Keratinocyte (primary cell): Measurements from ENCODE around the gene HNF1B. TPM values are rescaled to one million over a fixed set of nuclear protein-coding genes. Genes with fewer than 3 reads are reported as not detected.

Experiments used
- DNase-seq: peaks from one replicate; pipeline ENCODE4 v3.0.0-alpha.2; 2011; ENCODE audit warnings: low read depth, missing footprints, low spot score
- FAIRE-seq: peaks from 2 replicates; lab custom pipeline; 2011; peaks lifted over from hg19 to GRCh38; lab: Jason Lieb, UNC
- H2AFZ ChIP-seq: 2 replicates; pipeline ENCODE4 v1.6.0; 2012; ENCODE audit warnings: low read length, control low read depth, inconsistent platforms; ENCODE audit not compliant: control insufficient read depth
- H3K27ac ChIP-seq: 2 replicates; pipeline ENCODE4 v1.5.1; 2011; ENCODE audit warnings: low read length; ENCODE audit not compliant: control insufficient read depth, insufficient read depth
- H3K27me3 ChIP-seq: 3 replicates; pipeline ENCODE4 v1.6.0; 2011; ENCODE audit warnings: low read length; ENCODE audit not compliant: control insufficient read depth, insufficient read depth; ENCODE audit errors: extremely low read depth
- H3K36me3 ChIP-seq, 2 experiments: 2 replicates in 1 of 2; 3 replicates in 1 of 2; pipeline ENCODE4 v1.5.1; 2011; ENCODE audit warnings: low read length in 2 of 2, mild to moderate bottlenecking in 1 of 2; ENCODE audit not compliant: control insufficient read depth in 2 of 2, insufficient read depth in 2 of 2; ENCODE audit errors: extremely low read depth in 1 of 2
- H3K4me1 ChIP-seq: 3 replicates; pipeline ENCODE4 v1.5.1; 2011; ENCODE audit warnings: low read length; ENCODE audit not compliant: control insufficient read depth, insufficient read depth; ENCODE audit errors: extremely low read depth
- H3K4me2 ChIP-seq: 3 replicates; pipeline ENCODE4 v1.6.0; 2011; ENCODE audit warnings: low read depth, low read length; ENCODE audit not compliant: control insufficient read depth, insufficient read depth; ENCODE audit errors: extremely low read depth
- H3K4me3 ChIP-seq, 3 experiments: fragments of 200-600 bp in 1 of 3; sonication (generic) in 1 of 3; 2 replicates in 2 of 3; 3 replicates in 1 of 3; pipeline ENCODE4 v1.5.1; 2011 to 2016; ENCODE audit warnings: low read length in 3 of 3, mild to moderate bottlenecking in 3 of 3, control low read depth in 2 of 3, inconsistent platforms in 1 of 3, low read depth in 1 of 3, mixed read lengths in 1 of 3, mixed run types in 1 of 3, moderate library complexity in 1 of 3; ENCODE audit not compliant: control insufficient read depth in 2 of 3, insufficient read depth in 2 of 3; ENCODE audit errors: extremely low read depth in 1 of 3
- H3K79me2 ChIP-seq: 2 replicates; pipeline ENCODE4 v1.6.0; 2012; ENCODE audit warnings: low read length; ENCODE audit not compliant: control insufficient read depth, insufficient read depth
- H3K9ac ChIP-seq: 3 replicates; pipeline ENCODE4 v1.6.0; 2011; ENCODE audit warnings: low read length; ENCODE audit not compliant: control insufficient read depth, insufficient read depth; ENCODE audit errors: extremely low read depth
- H3K9me1 ChIP-seq: 3 replicates; pipeline ENCODE4 v1.6.0; 2011; ENCODE audit warnings: low read length; ENCODE audit not compliant: control insufficient read depth, insufficient read depth; ENCODE audit errors: extremely low read depth
- H3K9me3 ChIP-seq: 2 replicates; pipeline ENCODE4 v1.5.1; 2012; ENCODE audit warnings: low read depth, low read length; ENCODE audit not compliant: control insufficient read depth
- H4K20me1 ChIP-seq: 3 replicates; pipeline ENCODE4 v1.6.0; 2011; ENCODE audit warnings: low read length; ENCODE audit not compliant: control insufficient read depth, insufficient read depth; ENCODE audit errors: extremely low read depth
- CTCF ChIP-seq, 3 experiments: IDR thresholded peaks in 1 of 3; conservative IDR thresholded peaks in 1 of 3; optimal IDR thresholded peaks in 1 of 3; 2 replicates in 2 of 3; 3 replicates in 1 of 3; pipeline versions ENCODE3 to v1.5.1; 2011; ENCODE audit warnings: low read length in 3 of 3, mild to moderate bottlenecking in 3 of 3, moderate library complexity in 2 of 3, control low read depth in 1 of 3, inconsistent platforms in 1 of 3; ENCODE audit not compliant: insufficient read depth in 2 of 3; ENCODE audit errors: extremely low read depth in 1 of 3
- EZH2 ChIP-seq: IDR thresholded peaks from one replicate; pipeline ENCODE4 v1.6.1; 2012; ENCODE audit warnings: inconsistent platforms, mild to moderate bottlenecking, low read length, moderate library complexity
- dilution Hi-C: fragments of 300-500 bp; cut with MboI; formaldehyde crosslinking; loops from one replicate; pipeline ENCODE4 v1.7.0; 2020; ENCODE audit warnings: low sequenced_read_pairs; ENCODE audit not compliant: extremely low pct_ligation_motif_present
- polyA plus RNA-seq, 5 experiments: library from polyadenylated mRNA; depleted of rRNA in 3 of 5; stranded (reverse) in 3 of 5; stranded (forward) in 1 of 5; unstranded in 1 of 5; fragments of >200 nt; gene quantifications; 1 replicate in 1 of 5; 2 replicates in 3 of 5; 3 replicates in 1 of 5; pipeline versions ENCODE4 v1.2.1 to v1.2.3, GENCODE V29; 2011 to 2012; ENCODE audit warnings: missing spikeins in 2 of 5, low read depth in 1 of 5, low replicate concordance in 1 of 5

Gene HNF1B
- polyA plus RNA-seq, 1 donor (not counting 4 experiments of a cell fraction or from before 2014, with no cell fraction given), result not detected

DNA sequence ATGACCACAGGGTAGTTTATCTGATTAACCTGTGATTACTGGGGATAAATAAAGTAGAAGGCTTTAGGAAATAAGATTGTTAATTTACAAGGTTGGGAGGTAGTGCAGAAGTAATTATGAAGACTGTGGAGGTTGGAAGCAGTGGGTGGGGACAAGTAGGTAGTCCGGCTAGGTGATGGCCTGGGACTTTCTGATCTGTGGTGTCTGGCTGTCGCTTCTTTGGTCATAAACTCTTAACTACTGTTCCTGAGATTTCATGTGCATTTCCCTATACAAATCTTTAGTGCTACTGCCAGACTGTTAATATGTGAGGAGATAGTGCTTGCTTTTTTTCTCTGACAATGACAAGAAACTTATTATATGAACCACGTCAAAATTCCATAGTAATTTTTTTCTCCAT lies 19.5 kb upstream of the HNF1B start:
- Histone ChIP-seq H4K20me1 (no peaks in the 10 kb centered on the region), H3K9me1 (no peaks in the 10 kb centered on the region), H3K27ac (no peak overlapping the region), H3K4me1 (no peaks in the 10 kb centered on the region), H3K4me2 (no peak overlapping the region), H3K9ac (no peak overlapping the region), H3K36me3 (no peaks in the 10 kb centered on the region), H3K27me3 (peaks cover 17% of the 10 kb centered on the region), H2AFZ (no peak overlapping the region), H3K79me2 (no peaks in the 10 kb centered on the region), H3K4me3 (no peak overlapping the region), H3K9me3 (no peaks in the 10 kb centered on the region)
- TF ChIP-seq CTCF (optimal IDR thresholded peaks at IDR 0.05 in 1 of 3, IDR thresholded peaks at IDR 0.05 in 1 of 3, conservative IDR thresholded peaks at IDR 0.05 in 1 of 3; ENCODE audit: extremely low read depth in 1 of 3, insufficient read depth in 2 of 3, low read length in 3 of 3) (no peak), EZH2 (no peak)
- DNase-seq, result no peak
- dilution Hi-C loops, result no loop called here
- no peak for FAIRE-seq

DNA sequence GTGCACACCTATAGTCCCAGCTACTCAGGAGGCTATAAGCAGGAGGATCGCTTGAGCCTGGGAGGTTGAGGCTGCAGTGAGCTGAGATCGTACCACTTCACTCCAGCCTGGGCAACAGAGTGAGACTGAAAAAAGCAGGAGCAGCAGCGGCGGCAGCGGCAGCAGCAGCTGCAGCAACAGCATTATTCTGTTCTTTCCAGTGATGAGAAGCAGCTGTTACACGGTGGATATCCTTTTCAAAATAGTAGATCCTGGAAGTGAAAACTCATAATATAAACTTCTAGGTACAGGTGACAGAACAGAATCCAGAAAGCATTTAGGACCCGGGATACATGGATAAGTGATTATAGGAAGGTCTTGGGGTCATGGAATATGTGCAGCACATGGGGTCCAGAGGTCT lies 17.8 kb upstream of the HNF1B start:
- Histone ChIP-seq H3K4me2 (no peak overlapping the region), H3K79me2 (no peaks in the 10 kb centered on the region), H4K20me1 (no peaks in the 10 kb centered on the region), H3K9me3 (no peaks in the 10 kb centered on the region), H3K4me1 (no peaks in the 10 kb centered on the region), H3K4me3 (no peak overlapping the region), H3K27me3 (peaks cover 21% of the 10 kb centered on the region), H3K27ac (no peak overlapping the region), H3K9me1 (no peaks in the 10 kb centered on the region), H3K9ac (no peak overlapping the region), H3K36me3 (no peaks in the 10 kb centered on the region), H2AFZ (no peak overlapping the region)
- FAIRE-seq, result no peak
- dilution Hi-C loops, result no loop called here
- TF ChIP-seq CTCF (optimal IDR thresholded peaks at IDR 0.05 in 1 of 3, IDR thresholded peaks at IDR 0.05 in 1 of 3, conservative IDR thresholded peaks at IDR 0.05 in 1 of 3; ENCODE audit: extremely low read depth in 1 of 3, insufficient read depth in 2 of 3, low read length in 3 of 3), result no peak
- TF ChIP-seq EZH2, result no peak
- DNase-seq, result no peak
